ENCODE measurements around the gene HMGXB4.

Gene HMGXB4

GRCh38 chr22:35325209-35325608, 67.9 kb downstream of the HMGXB4 start:
- in situ Hi-C loops (cut with MboI; ENCODE audit: low sequenced_read_pairs): no loop called here

GRCh38 chr22:35326854-35327562, 69.7 kb downstream of the HMGXB4 start:
- in situ Hi-C loops (cut with MboI; ENCODE audit: low sequenced_read_pairs): no loop called here

- in situ Hi-C loops (cut with MboI; ENCODE audit: low sequenced_read_pairs): no loop called here
Measured at GRCh38 chr22:35327690-35328471, 70.6 kb downstream of the HMGXB4 start.

- in situ Hi-C loops (cut with MboI; ENCODE audit: low sequenced_read_pairs): no loop called here
Measured at GRCh38 chr22:35328472-35328885, 71.2 kb downstream of the HMGXB4 start.

- in situ Hi-C loops (cut with MboI; ENCODE audit: low sequenced_read_pairs): no loop called here
Measured at GRCh38 chr22:35329114-35329847, 72.0 kb downstream of the HMGXB4 start.

GRCh38 chr22:35330258-35330861, 73.1 kb downstream of the HMGXB4 start:
- in situ Hi-C loops (cut with MboI; ENCODE audit: low sequenced_read_pairs): no loop called here

GRCh38 chr22:35332278-35332677, 75.0 kb downstream of the HMGXB4 start:
- in situ Hi-C loops (cut with MboI; ENCODE audit: low sequenced_read_pairs): no loop called here

GRCh38 chr22:35333220-35333619, 75.9 kb downstream of the HMGXB4 start:
- in situ Hi-C loops (cut with MboI; ENCODE audit: low sequenced_read_pairs): no loop called here

GRCh38 chr22:35334004-35334403, 76.7 kb downstream of the HMGXB4 start:
- in situ Hi-C loops (cut with MboI; ENCODE audit: low sequenced_read_pairs): no loop called here

- in situ Hi-C loops (cut with MboI; ENCODE audit: low sequenced_read_pairs): no loop called here
Measured at GRCh38 chr22:35335468-35335867, 78.2 kb downstream of the HMGXB4 start.

GRCh38 chr22:35335936-35336781, 78.9 kb downstream of the HMGXB4 start:
- in situ Hi-C loops (cut with MboI; ENCODE audit: low sequenced_read_pairs): no loop called here

GRCh38 chr22:35337932-35338331, 80.6 kb downstream of the HMGXB4 start:
- in situ Hi-C loops (cut with MboI; ENCODE audit: low sequenced_read_pairs): no loop called here

- in situ Hi-C loops (cut with MboI; ENCODE audit: low sequenced_read_pairs): no loop called here
Measured at GRCh38 chr22:35341090-35341874, 84.0 kb downstream of the HMGXB4 start.

GRCh38 chr22:35342390-35342789, 85.1 kb downstream of the HMGXB4 start:
- in situ Hi-C loops (cut with MboI; ENCODE audit: low sequenced_read_pairs): no loop called here

GRCh38 chr22:35343664-35344550, 86.6 kb downstream of the HMGXB4 start:
- in situ Hi-C loops (cut with MboI; ENCODE audit: low sequenced_read_pairs): no loop called here

- in situ Hi-C loops (cut with MboI; ENCODE audit: low sequenced_read_pairs): no loop called here
Measured at GRCh38 chr22:35344956-35345690, 87.8 kb downstream of the HMGXB4 start.

Data from HL-60/S4 treated with retinoic acid at 250 ng/mL for 4 days and 3 days (cell line).